ENCODE results near the gene YARS1. TPM values are rescaled to one million over a fixed set of nuclear protein-coding genes. Genes with fewer than 3 reads are reported as not detected.
"Not testable (repeated sequence)": the region's sequence is repeated elsewhere in the genome, so short reads cannot be mapped to it uniquely, and the experiment has no call there.

YARS1 gene
- polyA plus RNA-seq, 2 of the 4 experiments (the other 2 are of a cell fraction) = 92.5 to 103 TPM

DNA sequence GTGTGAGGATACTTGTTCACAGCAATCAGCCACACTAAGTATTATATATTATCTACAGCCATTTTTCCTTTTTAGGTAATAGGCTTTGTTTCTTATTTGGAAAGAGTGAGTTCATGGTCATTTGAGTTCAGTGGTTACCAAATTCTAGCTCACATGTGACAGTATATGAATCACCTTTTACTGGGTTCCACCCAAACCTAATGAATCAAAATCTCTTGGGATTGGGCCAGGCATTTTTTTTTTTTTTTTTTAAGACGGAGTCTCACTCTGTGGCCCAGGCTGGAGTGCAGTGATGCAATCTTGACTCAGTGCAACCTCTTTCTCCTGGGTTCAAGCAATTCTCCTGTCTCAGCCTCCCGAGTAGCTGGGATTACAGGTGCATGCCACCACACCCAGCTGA, 27.8 kb downstream of the YARS1 start:
- TF ChIP-seq FOSL2 (IDR thresholded peaks at IDR 0.05) (peak; percentile 53; the same call in 1 of the 2 replicates), FOSL2 (CRISPR knock-in tag; IDR thresholded peaks at IDR 0.05) (peak; percentile 54; the same call in 1 of the 2 replicates), JUNB (IDR thresholded peaks at IDR 0.05) (peak; percentile 43), CEBPB (IDR thresholded peaks at IDR 0.05) (peak; percentile 29 to 68; a peak in 2 of 4 replicates), JUN (IDR thresholded peaks at IDR 0.05) (0 out of 5 replicates have a peak, but pooled peaks of 1 of the 2 experiments have one; percentile 31)
- ATAC-seq (peak in 1 of 2 experiments; percentile 64; a peak in 2 of 6 replicates), DNase-seq (ENCODE audit: low read depth in 1 of 2, low spot score in 1 of 2) (peak in 1 of 2 experiments; percentile 48)
- WGBS (ENCODE audit: missing lambda C conversion rate) = 49% methylated on average over 2 of the region's 2 CpGs
- ChIA-PET POLR2A (interaction anchor here (0.6 to 0.7 kb wide), 2 partner anchors 14 to 667 kb away, joined by 3 read pairs; no protein-coding TSS in a partner anchor), CTCF (interaction anchor here (0.6 to 4.1 kb wide), 2 partner anchors 77 to 262 kb away, joined by 3 to 22 read pairs; no protein-coding TSS in a partner anchor)
- H3K9me3 ChIP-seq, FAIRE-seq, H3K4me3 ChIP-seq: not testable (repeated sequence)
- peaks cover 25% of the 10 kb centered on the region for H3K4me1 ChIP-seq
- peak overlapping the region; percentile 46; the same call in 2 of the 3 replicates for H3K4me2 ChIP-seq
- peak overlapping the region; percentile 58 to 76 for H3K27ac ChIP-seq

DNA sequence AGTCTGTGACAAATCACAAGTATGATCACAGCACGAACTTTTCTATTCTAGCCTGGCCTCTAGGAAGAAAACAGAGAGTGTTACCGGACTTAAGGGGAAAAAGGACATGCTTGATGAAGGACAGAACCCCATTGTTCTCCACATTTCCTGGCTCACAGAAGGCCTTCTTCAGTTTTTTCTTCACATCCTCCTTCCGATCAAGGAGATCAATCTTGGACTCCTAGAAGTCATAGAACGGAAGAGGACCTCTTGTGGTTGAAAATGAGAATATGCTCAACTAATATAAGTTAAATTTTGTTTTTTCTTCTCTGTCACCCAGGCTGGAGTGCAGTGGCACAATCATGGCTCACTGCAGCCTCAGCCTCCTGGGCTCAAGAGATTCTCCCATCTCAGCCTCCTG, 30.3 kb downstream of the YARS1 start:
- CTCF ChIA-PET = interaction anchor here (1.1 to 4.1 kb wide), 4 partner anchors 13 to 77 kb away, joined by 3 to 22 read pairs (median 12); no protein-coding TSS in a partner anchor
- Histone ChIP-seq H3K4me2 (no peak overlapping the region), H3K4me1 (peaks cover 18% of the 10 kb centered on the region), H3K4me3 (no peak overlapping the region), H3K27ac (no peak overlapping the region), H3K9me3 (no peaks in the 10 kb centered on the region)
- POLR2A ChIA-PET = no interaction called here
- 81% methylated on average over 4 of the region's 4 CpGs for WGBS (ENCODE audit: missing lambda C conversion rate)
- ATAC-seq (peak in 1 of 2 experiments; percentile 69; a peak in 4 of 6 replicates), FAIRE-seq (no peak), DNase-seq (ENCODE audit: low read depth in 1 of 2, low spot score in 1 of 2) (peak in 1 of 2 experiments; percentile 30)
- TF ChIP-seq SMC3 (IDR thresholded peaks at IDR 0.05) (peak; percentile 18; the same call in 1 of the 3 replicates), HOXA7 (CRISPR knock-in tag; IDR thresholded peaks at IDR 0.05) (no peak), RAD21 (conservative IDR thresholded peaks at IDR 0.05 in 1 of 2, IDR thresholded peaks at IDR 0.05 in 1 of 2) (peak in 1 of 2 experiments; percentile 27; a peak in 2 of 5 replicates), CEBPB (IDR thresholded peaks at IDR 0.05) (no peak)
- TF ChIP-seq, protein P1, sequence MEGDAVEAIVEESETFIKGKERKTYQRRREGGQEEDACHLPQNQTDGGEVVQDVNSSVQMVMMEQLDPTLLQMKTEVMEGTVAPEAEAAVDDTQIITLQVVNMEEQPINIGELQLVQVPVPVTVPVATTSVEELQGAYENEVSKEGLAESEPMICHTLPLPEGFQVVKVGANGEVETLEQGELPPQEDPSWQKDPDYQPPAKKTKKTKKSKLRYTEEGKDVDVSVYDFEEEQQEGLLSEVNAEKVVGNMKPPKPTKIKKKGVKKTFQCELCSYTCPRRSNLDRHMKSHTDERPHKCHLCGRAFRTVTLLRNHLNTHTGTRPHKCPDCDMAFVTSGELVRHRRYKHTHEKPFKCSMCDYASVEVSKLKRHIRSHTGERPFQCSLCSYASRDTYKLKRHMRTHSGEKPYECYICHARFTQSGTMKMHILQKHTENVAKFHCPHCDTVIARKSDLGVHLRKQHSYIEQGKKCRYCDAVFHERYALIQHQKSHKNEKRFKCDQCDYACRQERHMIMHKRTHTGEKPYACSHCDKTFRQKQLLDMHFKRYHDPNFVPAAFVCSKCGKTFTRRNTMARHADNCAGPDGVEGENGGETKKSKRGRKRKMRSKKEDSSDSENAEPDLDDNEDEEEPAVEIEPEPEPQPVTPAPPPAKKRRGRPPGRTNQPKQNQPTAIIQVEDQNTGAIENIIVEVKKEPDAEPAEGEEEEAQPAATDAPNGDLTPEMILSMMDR (IDR thresholded peaks at IDR 0.05) = peak; percentile 24; the same call in 1 of the 3 replicates

DNA sequence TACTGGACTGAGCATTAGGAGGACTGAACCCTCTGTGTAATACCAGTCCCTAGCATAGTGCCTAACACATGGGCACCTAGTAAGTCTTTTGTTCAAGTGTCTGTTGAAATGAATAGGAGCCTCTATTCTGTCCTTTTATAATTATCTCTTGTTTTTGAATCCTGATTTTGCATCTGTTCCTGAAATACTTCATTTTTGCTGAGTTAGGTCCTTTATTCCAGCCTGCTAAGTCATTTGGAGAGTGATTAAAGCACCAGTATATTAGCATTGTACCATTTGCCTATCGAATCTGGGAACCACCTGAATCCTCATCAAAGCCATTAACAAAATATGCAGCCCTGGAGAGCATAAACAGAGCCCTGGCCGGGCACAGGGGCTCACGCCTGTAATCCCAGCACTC, 32.3 kb downstream of the YARS1 start:
- FAIRE-seq (no peak), ATAC-seq (no peak), DNase-seq (ENCODE audit: low read depth in 1 of 2, low spot score in 1 of 2) (no peak)
- ChIA-PET CTCF (interaction anchor here (3.8 to 4.0 kb wide), 2 partner anchors 11 kb away, joined by 20 to 32 read pairs; no protein-coding TSS in a partner anchor), POLR2A (no interaction called here)
- Histone ChIP-seq H3K4me1 (peaks cover 12% of the 10 kb centered on the region; the same call in 2 of the 3 replicates), H3K9me3 (no peaks in the 10 kb centered on the region), H3K4me2 (no peak overlapping the region), H3K27ac (no peak overlapping the region), H3K4me3 (no peak overlapping the region)
- TF ChIP-seq JUN (IDR thresholded peaks at IDR 0.05) (no peak), ATOH8 (CRISPR knock-in tag; IDR thresholded peaks at IDR 0.05; ENCODE audit: low read depth) (no peak), POLR2AphosphoS2 (conservative IDR thresholded peaks at IDR 0.05; ENCODE audit: low read length) (no peak), FOXS1 (CRISPR knock-in tag; IDR thresholded peaks at IDR 0.05) (no peak), MAFK (IDR thresholded peaks at IDR 0.05; ENCODE audit: partially characterized antibody) (no peak), HOXA7 (CRISPR knock-in tag; IDR thresholded peaks at IDR 0.05) (no peak), CEBPB (IDR thresholded peaks at IDR 0.05) (no peak), REST (IDR thresholded peaks at IDR 0.05) (no peak), KDM5A (IDR thresholded peaks at IDR 0.05) (no peak), CHD4 (IDR thresholded peaks at IDR 0.05; ENCODE audit: borderline replicate concordance) (no peak), BHLHE40 (IDR thresholded peaks at IDR 0.05; ENCODE audit: low read depth, low read length) (no peak)
- 75% methylated on average over 3 of the region's 3 CpGs for WGBS (ENCODE audit: missing lambda C conversion rate)

All from A549 (cell line).